Prostate gland (tissue), 2 donors: ENCODE data around the gene RABGAP1L. TPM values are rescaled to one million over a fixed set of nuclear protein-coding genes. Genes with fewer than 3 reads are reported as not detected.

Source experiments
- DNase-seq: peaks from one replicate; pipeline ENCODE4 v3.0.0-alpha.2; 2019; ENCODE audit warnings: low spot score
- H3K27ac ChIP-seq, 2 donors: fragments of 200-600 bp; sonication (generic); 2 replicates each; pipeline ENCODE4 v1.5.1; 2017 to 2019
- H3K27me3 ChIP-seq: fragments of 200-600 bp; sonication (generic); replicated peaks from 2 replicates; pipeline ENCODE4 v1.5.1; 2019; ENCODE audit not compliant: insufficient read depth
- H3K36me3 ChIP-seq, 2 donors: fragments of 200-600 bp; sonication (generic); 1 replicate in 1 of 2; 2 replicates in 1 of 2; pipeline versions ENCODE4 v1.5.1 to v1.8.1; 2017 to 2019
- H3K4me1 ChIP-seq: fragments of 200-600 bp; sonication (generic); replicated peaks from 2 replicates; pipeline ENCODE4 v1.5.1; 2019
- H3K4me3 ChIP-seq, 2 donors: fragments of 200-600 bp; sonication (generic); 2 replicates each; pipeline ENCODE4 v1.5.1; 2017 to 2019
- H3K9me3 ChIP-seq: fragments of 200-600 bp; sonication (generic); 2 replicates; pipeline ENCODE4 v1.5.1; 2017
- POLR2A ChIP-seq: fragments of 450-650 bp; IDR thresholded peaks from one replicate; pipeline ENCODE4 v1.6.1; 2016; ENCODE audit warnings: antibody characterized with exemption, mild to moderate bottlenecking
- POLR2AphosphoS5 ChIP-seq: sonication (generic); formaldehyde crosslinking; IDR thresholded peaks from one replicate; pipeline ENCODE4 v1.6.1; 2017; ENCODE audit warnings: antibody characterized with exemption
- WGBS: methylation state at CpG from one replicate; pipeline ENCODE4 v1.1.5; 2018; 5-methylcytosine and 5-hydroxymethylcytosine counted together
- intact Hi-C: fragments of 100-400 bp; cut with DNase I; formaldehyde crosslinking; loops from one replicate; pipeline ENCODE4 v1.14.2; 2022
- total RNA-seq, 2 donors: library from RNA; depleted of rRNA; stranded (reverse); fragments of >200 nt; gene quantifications; one replicate each; pipeline ENCODE4 v1.1.0, GENCODE V29; 2016
- TF ChIP-seq, protein P1 (sequence below), 4 experiments: fragments of 200-600 bp in 2 of 4; fragments of 450-650 bp in 2 of 4; sonication (generic) in 2 of 4; IDR thresholded peaks; 1 replicate in 3 of 4; 2 replicates in 1 of 4; pipeline ENCODE4 v1.5.1; 2016 to 2019; ENCODE audit warnings: antibody characterized with exemption in 4 of 4, mild to moderate bottlenecking in 2 of 4, moderate library complexity in 2 of 4

The RABGAP1L gene
- total RNA-seq, 2 donors from 2014 or later, result 32.3 to 41.5 TPM

DNA sequence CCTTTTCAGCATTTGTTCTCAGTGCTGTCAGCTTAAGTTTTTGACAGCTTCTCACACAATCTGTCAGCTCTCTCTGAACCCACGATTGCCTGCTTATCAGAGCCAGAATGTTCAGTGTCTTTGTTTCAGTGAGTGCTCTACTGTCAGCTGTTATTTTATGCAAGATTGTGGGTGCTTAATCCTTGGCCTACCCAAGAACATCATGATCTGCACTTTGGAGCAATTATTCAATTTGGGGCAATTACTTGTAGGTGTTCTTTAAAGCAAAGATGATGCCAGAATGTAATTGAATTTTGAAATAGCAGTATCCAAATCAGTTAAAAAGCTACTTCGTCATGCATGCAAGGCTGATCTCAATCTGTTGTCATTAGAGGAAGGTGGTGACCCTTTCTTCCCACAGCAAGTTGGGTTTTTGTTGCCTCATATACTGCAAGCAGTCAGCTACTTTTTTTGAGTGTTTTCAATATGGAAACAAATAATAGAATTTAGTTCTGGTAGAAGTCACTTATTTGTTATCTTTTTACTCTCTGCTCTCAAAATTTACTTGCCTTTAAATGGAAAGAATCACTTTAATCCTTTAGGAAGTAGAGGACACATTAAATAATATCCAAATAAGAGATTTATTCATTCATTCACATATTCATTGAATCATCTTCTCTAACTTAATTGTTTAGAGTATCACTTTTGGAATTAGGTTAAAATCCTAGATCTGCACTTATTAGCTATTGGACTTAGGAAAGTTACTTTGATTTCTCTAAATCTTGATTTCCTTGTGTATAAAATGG lies 586.9 kb downstream of the RABGAP1L start:
- H3K9me3 ChIP-seq, result no peaks in the 10 kb centered on the region
- H3K27me3 ChIP-seq, result no peaks in the 10 kb centered on the region
- H3K36me3 ChIP-seq, result no peaks in the 10 kb centered on the region
- H3K4me1 ChIP-seq, result no peaks in the 10 kb centered on the region
- DNase-seq, result no peak
- WGBS, result 53% methylated on average over 2 of the region's 2 CpGs
- no peak for TF ChIP-seq POLR2A
- no peak for TF ChIP-seq POLR2AphosphoS5
- TF ChIP-seq, protein P1, sequence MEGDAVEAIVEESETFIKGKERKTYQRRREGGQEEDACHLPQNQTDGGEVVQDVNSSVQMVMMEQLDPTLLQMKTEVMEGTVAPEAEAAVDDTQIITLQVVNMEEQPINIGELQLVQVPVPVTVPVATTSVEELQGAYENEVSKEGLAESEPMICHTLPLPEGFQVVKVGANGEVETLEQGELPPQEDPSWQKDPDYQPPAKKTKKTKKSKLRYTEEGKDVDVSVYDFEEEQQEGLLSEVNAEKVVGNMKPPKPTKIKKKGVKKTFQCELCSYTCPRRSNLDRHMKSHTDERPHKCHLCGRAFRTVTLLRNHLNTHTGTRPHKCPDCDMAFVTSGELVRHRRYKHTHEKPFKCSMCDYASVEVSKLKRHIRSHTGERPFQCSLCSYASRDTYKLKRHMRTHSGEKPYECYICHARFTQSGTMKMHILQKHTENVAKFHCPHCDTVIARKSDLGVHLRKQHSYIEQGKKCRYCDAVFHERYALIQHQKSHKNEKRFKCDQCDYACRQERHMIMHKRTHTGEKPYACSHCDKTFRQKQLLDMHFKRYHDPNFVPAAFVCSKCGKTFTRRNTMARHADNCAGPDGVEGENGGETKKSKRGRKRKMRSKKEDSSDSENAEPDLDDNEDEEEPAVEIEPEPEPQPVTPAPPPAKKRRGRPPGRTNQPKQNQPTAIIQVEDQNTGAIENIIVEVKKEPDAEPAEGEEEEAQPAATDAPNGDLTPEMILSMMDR (IDR thresholded peaks at IDR 0.05), result no peak
- intact Hi-C loops, result loop anchor here (5.0 kb wide), 1 partner anchor 484 kb away; no protein-coding TSS in a partner anchor
- no peak overlapping the region for H3K4me3 ChIP-seq
- H3K27ac ChIP-seq, result no peak overlapping the region

DNA sequence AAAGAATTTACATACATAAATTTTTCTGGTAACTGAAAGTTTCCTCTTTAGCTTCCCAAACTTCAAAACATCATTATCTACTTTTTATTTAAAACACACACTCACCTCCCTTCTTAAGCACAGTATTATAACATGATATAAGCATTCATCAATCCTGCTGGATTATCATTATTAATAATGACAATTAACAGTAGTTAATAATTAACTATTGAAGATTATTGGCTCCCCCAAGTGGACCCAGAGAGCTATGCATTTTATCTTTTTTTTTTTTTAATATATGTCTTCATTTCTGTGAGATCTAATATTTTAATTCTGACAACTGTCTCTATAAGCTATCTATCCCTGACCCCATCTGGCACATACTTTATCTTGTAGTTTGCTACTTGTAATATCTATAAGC lies 588.3 kb downstream of the RABGAP1L start:
- TF ChIP-seq, protein P1 (IDR thresholded peaks at IDR 0.05), result no peak
- TF ChIP-seq POLR2AphosphoS5 (no peak), POLR2A (no peak)
- intact Hi-C loops, result loop anchor here (5.0 kb wide), 1 partner anchor 485 kb away; no protein-coding TSS in a partner anchor

GRCh38 chr1:174748586-174748985 lies 589.3 kb downstream of the RABGAP1L start:
- no peaks in the 10 kb centered on the region for H3K4me1 ChIP-seq
- H3K27ac ChIP-seq, result no peak overlapping the region
- TF ChIP-seq, protein P1 (IDR thresholded peaks at IDR 0.05), result no peak
- TF ChIP-seq POLR2AphosphoS5 (no peak), POLR2A (no peak)
- H3K4me3 ChIP-seq, result no peak overlapping the region
- WGBS, result 95% methylated on average over 7 of the region's 7 CpGs
- no peaks in the 10 kb centered on the region for H3K9me3 ChIP-seq
- intact Hi-C loops, result loop anchor here (5.0 kb wide), 1 partner anchor 486 kb away; no protein-coding TSS in a partner anchor
- no peaks in the 10 kb centered on the region for H3K36me3 ChIP-seq
- H3K27me3 ChIP-seq, result no peaks in the 10 kb centered on the region
- DNase-seq, result no peak

More for the DNA sequence above, 588.3 kb downstream of the RABGAP1L start:
- Histone ChIP-seq H3K27me3 (no peaks in the 10 kb centered on the region), H3K4me3 (no peak overlapping the region), H3K36me3 (no peaks in the 10 kb centered on the region), H3K27ac (no peak overlapping the region), H3K9me3 (no peaks in the 10 kb centered on the region), H3K4me1 (no peaks in the 10 kb centered on the region)
- DNase-seq, result no peak

- TF ChIP-seq POLR2AphosphoS5 (no peak), POLR2A (no peak)
- TF ChIP-seq, protein P1 (IDR thresholded peaks at IDR 0.05), result no peak
- Histone ChIP-seq H3K36me3 (no peaks in the 10 kb centered on the region), H3K27ac (no peak overlapping the region), H3K4me1 (no peaks in the 10 kb centered on the region), H3K9me3 (no peaks in the 10 kb centered on the region), H3K4me3 (no peak overlapping the region), H3K27me3 (no peaks in the 10 kb centered on the region)
- intact Hi-C loops, result no loop called here
- no peak for DNase-seq
- 44% methylated on average over 1 of the region's 1 CpG for WGBS
These were observed 593.8 kb downstream of the RABGAP1L start for GRCh38 chr1:174753131-174753530.

GRCh38 chr1:174761335-174761734 lies 602.0 kb downstream of the RABGAP1L start:
- Histone ChIP-seq H3K4me1 (no peaks in the 10 kb centered on the region), H3K4me3 (no peak overlapping the region), H3K36me3 (no peaks in the 10 kb centered on the region), H3K9me3 (no peaks in the 10 kb centered on the region), H3K27me3 (no peaks in the 10 kb centered on the region), H3K27ac (no peak overlapping the region)
- WGBS, result 88% methylated on average over 19 of the region's 19 CpGs
- DNase-seq, result no peak
- intact Hi-C loops, result no loop called here
- TF ChIP-seq POLR2A (no peak), POLR2AphosphoS5 (no peak)
- TF ChIP-seq, protein P1 (IDR thresholded peaks at IDR 0.05), result no peak
